WTC11 (cell line): ENCODE measurements around the gene SMG9. TPM values are rescaled to one million over a fixed set of nuclear protein-coding genes. Genes with fewer than 3 reads are reported as not detected.

Experiments
- ATAC-seq: fragments of 200-7000 bp; cut with Tn5 transposase; 2 replicates; pipeline ENCODE4 v1.10.0; 2021; ENCODE audit warnings: mild to moderate bottlenecking, moderate library complexity
- CTCF ChIA-PET: fragments of 300-600 bp; sonication (Branson Sonifier 250); formaldehyde crosslinking; loops from one replicate; lab custom pipeline; 2021; ENCODE audit warnings: antibody characterized with exemption; lab: Charles Lee
- POLR2A ChIA-PET: fragments of 350-600 bp; sonication (Branson Sonifier 250); formaldehyde crosslinking; loops from one replicate; lab custom pipeline; 2021; ENCODE audit warnings: antibody characterized with exemption; lab: Charles Lee
- DNase-seq: peaks from one replicate; pipeline ENCODE4 v3.0.0; 2021; ENCODE audit warnings: low spot score
- H3K27ac Mint-ChIP-seq: 2 replicates; pipeline ENCODE4 v1.8.0; 2021; ENCODE audit warnings: mixed read lengths
- H3K27me3 Mint-ChIP-seq: 2 replicates; pipeline ENCODE4 v1.8.0; 2021; ENCODE audit warnings: low read depth, mild to moderate bottlenecking, moderate library complexity, mixed read lengths
- H3K36me3 Mint-ChIP-seq: 2 replicates; pipeline ENCODE4 v1.8.0; 2021; ENCODE audit warnings: mixed read lengths
- H3K4me1 Mint-ChIP-seq: 2 replicates; pipeline ENCODE4 v1.8.0; 2022; ENCODE audit warnings: mixed read lengths
- H3K4me3 Mint-ChIP-seq: 2 replicates; pipeline ENCODE4 v1.8.0; 2021; ENCODE audit warnings: mild to moderate bottlenecking, moderate library complexity, mixed read lengths
- H3K9me3 Mint-ChIP-seq: 2 replicates; pipeline ENCODE4 v1.8.0; 2021; ENCODE audit warnings: mixed read lengths
- CBFB ChIP-seq: sonication (generic); formaldehyde crosslinking; IDR thresholded peaks from 2 replicates; pipeline ENCODE4 v1.8.1; 2022; ENCODE audit warnings: mild to moderate bottlenecking, low read depth, missing genetic modification reagents
- ETV6 ChIP-seq: sonication (generic); formaldehyde crosslinking; IDR thresholded peaks from 2 replicates; pipeline ENCODE4 v1.8.1; 2022; ENCODE audit warnings: mild to moderate bottlenecking, missing genetic modification reagents
- FOXK1 ChIP-seq: sonication (generic); formaldehyde crosslinking; IDR thresholded peaks from 2 replicates; pipeline ENCODE4 v1.8.0; 2022; ENCODE audit warnings: mild to moderate bottlenecking, moderate library complexity, missing genetic modification reagents
- FOXP1 ChIP-seq: sonication (generic); formaldehyde crosslinking; IDR thresholded peaks from 2 replicates; pipeline ENCODE4 v1.8.0; 2022; ENCODE audit warnings: missing genetic modification reagents, mild to moderate bottlenecking, moderate library complexity, borderline replicate concordance
- IRF2 ChIP-seq: sonication (generic); formaldehyde crosslinking; IDR thresholded peaks from 2 replicates; pipeline ENCODE4 v1.8.0; 2022; ENCODE audit warnings: low read depth, missing genetic modification reagents, borderline replicate concordance
- KAT7 ChIP-seq: sonication (generic); formaldehyde crosslinking; IDR thresholded peaks from 2 replicates; pipeline ENCODE4 v1.8.1; 2023; ENCODE audit warnings: missing genetic modification reagents, mild to moderate bottlenecking, borderline replicate concordance
- MXD4 ChIP-seq: fragments of 250-450 bp; sonication (Bioruptor Pico); IDR thresholded peaks from 2 replicates; pipeline ENCODE4 v1.8.0; 2021; ENCODE audit warnings: mild to moderate bottlenecking, moderate library complexity, borderline replicate concordance
- NR1H2 ChIP-seq: sonication (generic); formaldehyde crosslinking; IDR thresholded peaks from 2 replicates; pipeline ENCODE4 v1.9.0; 2021; ENCODE audit warnings: mild to moderate bottlenecking, moderate library complexity, missing genetic modification reagents
- RORB ChIP-seq: fragments of 250-450 bp; sonication (Bioruptor Pico); IDR thresholded peaks from 2 replicates; pipeline ENCODE4 v1.9.0; 2021; ENCODE audit warnings: mild to moderate bottlenecking
- SMAD3 ChIP-seq: sonication (generic); formaldehyde crosslinking; IDR thresholded peaks from 2 replicates; pipeline ENCODE4 v1.8.0; 2022; ENCODE audit warnings: missing genetic modification reagents, mild to moderate bottlenecking, borderline replicate concordance
- STAT6 ChIP-seq: sonication (generic); formaldehyde crosslinking; conservative IDR thresholded peaks from 2 replicates; pipeline ENCODE4 v1.8.1; 2023; ENCODE audit warnings: mild to moderate bottlenecking, low read depth, missing genetic modification reagents, moderate library complexity
- TEAD4 ChIP-seq: sonication (generic); formaldehyde crosslinking; IDR thresholded peaks from 2 replicates; pipeline ENCODE4 v1.8.0; 2022; ENCODE audit warnings: mild to moderate bottlenecking, missing genetic modification reagents
- ZBTB21 ChIP-seq: sonication (generic); formaldehyde crosslinking; IDR thresholded peaks from 2 replicates; pipeline ENCODE4 v1.8.1; 2023; ENCODE audit warnings: mild to moderate bottlenecking, missing genetic modification reagents, borderline replicate concordance
- ZBTB43 ChIP-seq: sonication (generic); formaldehyde crosslinking; IDR thresholded peaks from 2 replicates; pipeline ENCODE4 v1.8.1; 2023; ENCODE audit warnings: mild to moderate bottlenecking, missing genetic modification reagents
- ZNF396 ChIP-seq: fragments of 250-450 bp; sonication (Bioruptor Pico); IDR thresholded peaks from 2 replicates; pipeline ENCODE4 v1.8.0; 2021; ENCODE audit warnings: mild to moderate bottlenecking, moderate library complexity, borderline replicate concordance
- ZNF423 ChIP-seq: fragments of 250-450 bp; sonication (Bioruptor Pico); IDR thresholded peaks from 2 replicates; pipeline ENCODE4 v2.1.2; 2022; ENCODE audit warnings: mild to moderate bottlenecking, moderate library complexity
- total RNA-seq: library from RNA; stranded (reverse); gene quantifications from 3 replicates; pipeline ENCODE4 v1.2.3, GENCODE V29; 2021
- TF ChIP-seq, protein P1 (sequence below): sonication (generic); formaldehyde crosslinking; IDR thresholded peaks from 2 replicates; pipeline ENCODE4 v1.8.0; 2022; ENCODE audit warnings: mild to moderate bottlenecking, missing genetic modification reagents
- TF ChIP-seq, protein P2 (sequence below): sonication (generic); formaldehyde crosslinking; IDR thresholded peaks from 2 replicates; pipeline ENCODE4 v1.8.1; 2023; ENCODE audit warnings: mild to moderate bottlenecking, missing genetic modification reagents, moderate library complexity
- TF ChIP-seq, protein P3 (sequence below): sonication (generic); formaldehyde crosslinking; IDR thresholded peaks from 2 replicates; pipeline ENCODE4 v1.8.0; 2023; ENCODE audit warnings: missing genetic modification reagents, mild to moderate bottlenecking, borderline replicate concordance

SMG9 gene
- total RNA-seq, 1 experiment from 2014 or later, result 25.7 TPM

DNA sequence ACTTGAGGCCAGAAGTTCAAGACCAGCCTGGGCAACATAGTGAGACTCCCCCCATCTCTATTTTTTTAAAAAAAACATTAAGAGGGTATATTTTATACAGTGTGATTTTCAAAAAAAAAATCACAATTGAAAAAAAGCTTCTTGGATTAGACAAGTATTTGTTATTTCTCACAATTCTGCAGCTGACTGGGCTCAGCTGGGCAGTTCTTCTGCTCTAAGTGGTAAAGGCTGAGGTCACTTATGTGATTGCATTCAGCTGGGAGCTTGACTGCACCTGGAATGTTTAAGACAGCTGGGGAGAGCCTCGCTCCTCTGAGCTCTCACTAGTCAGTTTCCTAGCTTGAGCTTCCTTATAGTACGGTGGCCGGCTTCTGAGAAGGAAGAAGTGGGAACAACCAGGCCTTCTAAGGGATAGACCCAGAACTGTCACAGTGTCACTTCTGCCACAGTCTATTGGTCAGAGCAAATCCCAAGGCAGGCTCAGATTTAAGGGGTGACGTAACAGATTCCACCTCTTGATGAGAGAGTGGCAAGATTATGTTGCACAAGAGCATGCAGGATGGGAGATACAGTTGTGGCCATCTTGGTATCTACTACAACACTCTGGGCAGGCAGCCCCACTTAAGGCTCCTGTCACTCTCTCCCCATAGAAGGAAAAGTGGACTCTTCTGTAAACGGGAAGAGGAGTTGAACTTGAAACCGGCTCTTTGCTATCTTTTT is 58.6 kb downstream of the SMG9 start:
- POLR2A ChIA-PET, result no interaction called here
- Mint-ChIP-seq H3K36me3 (no peaks in the 10 kb centered on the region; the same call in 1 of the 2 replicates), H3K4me3 (no peak overlapping the region), H3K9me3 (peaks cover 18% of the 10 kb centered on the region), H3K4me1 (no peaks in the 10 kb centered on the region), H3K27me3 (peaks cover 47% of the 10 kb centered on the region), H3K27ac (no peak overlapping the region)
- ATAC-seq, result no peak
- no peak for TF ChIP-seq CBFB
- no peak for DNase-seq
- CTCF ChIA-PET, result no interaction called here

DNA sequence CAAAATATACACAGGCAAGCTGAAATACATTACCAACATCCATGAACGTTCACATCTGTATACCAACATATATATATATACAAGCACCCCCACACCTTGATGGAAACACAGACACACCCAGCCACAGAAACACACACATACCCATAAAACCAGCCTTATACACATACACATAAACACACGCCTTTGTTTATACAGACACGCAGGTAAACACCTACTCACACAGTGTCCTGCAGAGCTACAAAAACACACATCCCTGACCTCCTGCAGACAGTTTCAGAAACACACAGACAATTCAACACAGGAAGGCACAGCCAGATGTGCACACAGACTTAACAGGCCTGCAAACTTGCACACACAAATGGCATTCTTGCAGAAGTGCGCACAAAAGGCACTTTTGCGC is 60.2 kb downstream of the SMG9 start:
- ATAC-seq (no peak), DNase-seq (no peak)
- Mint-ChIP-seq H3K27me3 (peaks cover 38% of the 10 kb centered on the region), H3K4me3 (no peak overlapping the region), H3K36me3 (peaks cover 3% of the 10 kb centered on the region), H3K4me1 (no peaks in the 10 kb centered on the region), H3K27ac (no peak overlapping the region), H3K9me3 (peaks cover 25% of the 10 kb centered on the region)
- TF ChIP-seq ETV6 (CRISPR knock-in tag) (no peak), RORB (CRISPR knock-in tag) (no peak), ZBTB43 (no peak), KAT7 (CRISPR knock-in tag) (no peak), NR1H2 (CRISPR knock-in tag) (no peak), IRF2 (CRISPR knock-in tag) (no peak), MXD4 (CRISPR knock-in tag) (no peak), FOXP1 (CRISPR knock-in tag) (no peak), STAT6 (CRISPR knock-in tag) (no peak)
- TF ChIP-seq, protein P1, sequence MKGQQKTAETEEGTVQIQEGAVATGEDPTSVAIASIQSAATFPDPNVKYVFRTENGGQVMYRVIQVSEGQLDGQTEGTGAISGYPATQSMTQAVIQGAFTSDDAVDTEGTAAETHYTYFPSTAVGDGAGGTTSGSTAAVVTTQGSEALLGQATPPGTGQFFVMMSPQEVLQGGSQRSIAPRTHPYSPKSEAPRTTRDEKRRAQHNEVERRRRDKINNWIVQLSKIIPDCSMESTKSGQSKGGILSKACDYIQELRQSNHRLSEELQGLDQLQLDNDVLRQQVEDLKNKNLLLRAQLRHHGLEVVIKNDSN, result no peak
- POLR2A ChIA-PET, result no interaction called here
- CTCF ChIA-PET, result no interaction called here

- ATAC-seq, result no peak
- no peak for TF ChIP-seq ZBTB21 (CRISPR knock-in tag)
- TF ChIP-seq TEAD4 (CRISPR knock-in tag), result no peak
- no peak for TF ChIP-seq IRF2 (CRISPR knock-in tag)
- TF ChIP-seq, protein P2, sequence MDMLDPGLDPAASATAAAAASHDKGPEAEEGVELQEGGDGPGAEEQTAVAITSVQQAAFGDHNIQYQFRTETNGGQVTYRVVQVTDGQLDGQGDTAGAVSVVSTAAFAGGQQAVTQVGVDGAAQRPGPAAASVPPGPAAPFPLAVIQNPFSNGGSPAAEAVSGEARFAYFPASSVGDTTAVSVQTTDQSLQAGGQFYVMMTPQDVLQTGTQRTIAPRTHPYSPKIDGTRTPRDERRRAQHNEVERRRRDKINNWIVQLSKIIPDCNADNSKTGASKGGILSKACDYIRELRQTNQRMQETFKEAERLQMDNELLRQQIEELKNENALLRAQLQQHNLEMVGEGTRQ (CRISPR knock-in tag), result no peak
- TF ChIP-seq FOXK1 (CRISPR knock-in tag), result no peak
- TF ChIP-seq ZNF396 (CRISPR knock-in tag), result no peak
- no peak for TF ChIP-seq ZNF423
- TF ChIP-seq SMAD3, result no peak
- TF ChIP-seq, protein P3, sequence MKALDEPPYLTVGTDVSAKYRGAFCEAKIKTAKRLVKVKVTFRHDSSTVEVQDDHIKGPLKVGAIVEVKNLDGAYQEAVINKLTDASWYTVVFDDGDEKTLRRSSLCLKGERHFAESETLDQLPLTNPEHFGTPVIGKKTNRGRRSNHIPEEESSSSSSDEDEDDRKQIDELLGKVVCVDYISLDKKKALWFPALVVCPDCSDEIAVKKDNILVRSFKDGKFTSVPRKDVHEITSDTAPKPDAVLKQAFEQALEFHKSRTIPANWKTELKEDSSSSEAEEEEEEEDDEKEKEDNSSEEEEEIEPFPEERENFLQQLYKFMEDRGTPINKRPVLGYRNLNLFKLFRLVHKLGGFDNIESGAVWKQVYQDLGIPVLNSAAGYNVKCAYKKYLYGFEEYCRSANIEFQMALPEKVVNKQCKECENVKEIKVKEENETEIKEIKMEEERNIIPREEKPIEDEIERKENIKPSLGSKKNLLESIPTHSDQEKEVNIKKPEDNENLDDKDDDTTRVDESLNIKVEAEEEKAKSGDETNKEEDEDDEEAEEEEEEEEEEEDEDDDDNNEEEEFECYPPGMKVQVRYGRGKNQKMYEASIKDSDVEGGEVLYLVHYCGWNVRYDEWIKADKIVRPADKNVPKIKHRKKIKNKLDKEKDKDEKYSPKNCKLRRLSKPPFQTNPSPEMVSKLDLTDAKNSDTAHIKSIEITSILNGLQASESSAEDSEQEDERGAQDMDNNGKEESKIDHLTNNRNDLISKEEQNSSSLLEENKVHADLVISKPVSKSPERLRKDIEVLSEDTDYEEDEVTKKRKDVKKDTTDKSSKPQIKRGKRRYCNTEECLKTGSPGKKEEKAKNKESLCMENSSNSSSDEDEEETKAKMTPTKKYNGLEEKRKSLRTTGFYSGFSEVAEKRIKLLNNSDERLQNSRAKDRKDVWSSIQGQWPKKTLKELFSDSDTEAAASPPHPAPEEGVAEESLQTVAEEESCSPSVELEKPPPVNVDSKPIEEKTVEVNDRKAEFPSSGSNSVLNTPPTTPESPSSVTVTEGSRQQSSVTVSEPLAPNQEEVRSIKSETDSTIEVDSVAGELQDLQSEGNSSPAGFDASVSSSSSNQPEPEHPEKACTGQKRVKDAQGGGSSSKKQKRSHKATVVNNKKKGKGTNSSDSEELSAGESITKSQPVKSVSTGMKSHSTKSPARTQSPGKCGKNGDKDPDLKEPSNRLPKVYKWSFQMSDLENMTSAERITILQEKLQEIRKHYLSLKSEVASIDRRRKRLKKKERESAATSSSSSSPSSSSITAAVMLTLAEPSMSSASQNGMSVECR, result no peak
- Mint-ChIP-seq H3K27ac (no peak overlapping the region), H3K4me3 (no peak overlapping the region), H3K36me3 (peaks cover 3% of the 10 kb centered on the region), H3K9me3 (peaks cover 25% of the 10 kb centered on the region), H3K27me3 (peaks cover 26% of the 10 kb centered on the region), H3K4me1 (no peaks in the 10 kb centered on the region)
- CTCF ChIA-PET, result interaction anchor here (0.9 kb wide), 1 partner anchor 157 kb away, joined by 4 read pairs; no protein-coding TSS in a partner anchor
- DNase-seq, result no peak
- POLR2A ChIA-PET, result no interaction called here
These were observed 61.9 kb downstream of the SMG9 start for GRCh38 chr19:43692877-43693276.
